Prostate gland (tissue), 2 donors: ENCODE results near the gene PPP4R3A. TPM values are rescaled to one million over a fixed set of nuclear protein-coding genes. Genes with fewer than 3 reads are reported as not detected.
"Not testable (repeated sequence)": the region's sequence is repeated elsewhere in the genome, so short reads cannot be mapped to it uniquely, and the experiment has no call there.

Source experiments
- DNase-seq: peaks from one replicate; pipeline ENCODE4 v3.0.0-alpha.2; 2019; ENCODE audit warnings: low spot score
- H3K27ac ChIP-seq, 2 donors: fragments of 200-600 bp; sonication (generic); 2 replicates each; pipeline ENCODE4 v1.5.1; 2017 to 2019
- H3K27me3 ChIP-seq: fragments of 200-600 bp; sonication (generic); replicated peaks from 2 replicates; pipeline ENCODE4 v1.5.1; 2019; ENCODE audit not compliant: insufficient read depth
- H3K36me3 ChIP-seq, 2 donors: fragments of 200-600 bp; sonication (generic); 1 replicate in 1 of 2; 2 replicates in 1 of 2; pipeline versions ENCODE4 v1.5.1 to v1.8.1; 2017 to 2019
- H3K4me1 ChIP-seq: fragments of 200-600 bp; sonication (generic); replicated peaks from 2 replicates; pipeline ENCODE4 v1.5.1; 2019
- H3K4me3 ChIP-seq, 2 donors: fragments of 200-600 bp; sonication (generic); 2 replicates each; pipeline ENCODE4 v1.5.1; 2017 to 2019
- H3K9me3 ChIP-seq: fragments of 200-600 bp; sonication (generic); 2 replicates; pipeline ENCODE4 v1.5.1; 2017
- POLR2A ChIP-seq: fragments of 450-650 bp; IDR thresholded peaks from one replicate; pipeline ENCODE4 v1.6.1; 2016; ENCODE audit warnings: antibody characterized with exemption, mild to moderate bottlenecking
- POLR2AphosphoS5 ChIP-seq: sonication (generic); formaldehyde crosslinking; IDR thresholded peaks from one replicate; pipeline ENCODE4 v1.6.1; 2017; ENCODE audit warnings: antibody characterized with exemption
- WGBS: methylation state at CpG from one replicate; pipeline ENCODE4 v1.1.5; 2018; 5-methylcytosine and 5-hydroxymethylcytosine counted together
- intact Hi-C: fragments of 100-400 bp; cut with DNase I; formaldehyde crosslinking; loops from one replicate; pipeline ENCODE4 v1.14.2; 2022
- total RNA-seq, 2 donors: library from RNA; depleted of rRNA; stranded (reverse); fragments of >200 nt; gene quantifications; one replicate each; pipeline ENCODE4 v1.1.0, GENCODE V29; 2016
- TF ChIP-seq, protein P1 (sequence below), 4 experiments: fragments of 200-600 bp in 2 of 4; fragments of 450-650 bp in 2 of 4; sonication (generic) in 2 of 4; IDR thresholded peaks; 1 replicate in 3 of 4; 2 replicates in 1 of 4; pipeline ENCODE4 v1.5.1; 2016 to 2019; ENCODE audit warnings: antibody characterized with exemption in 4 of 4, mild to moderate bottlenecking in 2 of 4, moderate library complexity in 2 of 4

Gene PPP4R3A
- total RNA-seq, 2 donors from 2014 or later: 63.4 to 97.2 TPM

DNA sequence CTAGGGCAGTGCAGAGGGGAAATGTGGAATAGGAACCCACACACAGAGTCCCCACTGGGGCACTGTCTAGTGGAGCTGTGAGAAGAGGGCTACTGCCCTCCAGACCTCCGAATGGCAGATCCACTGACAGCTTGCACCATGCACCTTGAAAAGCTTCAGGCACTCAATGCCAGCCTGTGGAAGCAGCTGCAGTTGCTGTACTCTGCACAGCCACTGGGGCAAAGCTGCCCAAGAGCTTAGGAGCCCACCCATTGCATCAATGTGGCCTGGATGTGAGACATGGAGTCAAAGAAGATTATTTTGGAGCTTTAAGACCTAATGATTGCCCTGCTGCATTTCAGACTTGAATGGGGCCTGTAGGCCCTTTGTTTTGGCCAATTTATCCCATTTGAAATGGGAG lies 70.8 kb downstream of the PPP4R3A start:
- intact Hi-C loops: no loop called here
- Histone ChIP-seq H3K4me3 (no peak overlapping the region), H3K27ac (no peak overlapping the region), H3K27me3 (no peaks in the 10 kb centered on the region), H3K4me1 (no peaks in the 10 kb centered on the region), H3K36me3 (no peaks in the 10 kb centered on the region), H3K9me3 (no peaks in the 10 kb centered on the region)
- TF ChIP-seq, protein P1, sequence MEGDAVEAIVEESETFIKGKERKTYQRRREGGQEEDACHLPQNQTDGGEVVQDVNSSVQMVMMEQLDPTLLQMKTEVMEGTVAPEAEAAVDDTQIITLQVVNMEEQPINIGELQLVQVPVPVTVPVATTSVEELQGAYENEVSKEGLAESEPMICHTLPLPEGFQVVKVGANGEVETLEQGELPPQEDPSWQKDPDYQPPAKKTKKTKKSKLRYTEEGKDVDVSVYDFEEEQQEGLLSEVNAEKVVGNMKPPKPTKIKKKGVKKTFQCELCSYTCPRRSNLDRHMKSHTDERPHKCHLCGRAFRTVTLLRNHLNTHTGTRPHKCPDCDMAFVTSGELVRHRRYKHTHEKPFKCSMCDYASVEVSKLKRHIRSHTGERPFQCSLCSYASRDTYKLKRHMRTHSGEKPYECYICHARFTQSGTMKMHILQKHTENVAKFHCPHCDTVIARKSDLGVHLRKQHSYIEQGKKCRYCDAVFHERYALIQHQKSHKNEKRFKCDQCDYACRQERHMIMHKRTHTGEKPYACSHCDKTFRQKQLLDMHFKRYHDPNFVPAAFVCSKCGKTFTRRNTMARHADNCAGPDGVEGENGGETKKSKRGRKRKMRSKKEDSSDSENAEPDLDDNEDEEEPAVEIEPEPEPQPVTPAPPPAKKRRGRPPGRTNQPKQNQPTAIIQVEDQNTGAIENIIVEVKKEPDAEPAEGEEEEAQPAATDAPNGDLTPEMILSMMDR (IDR thresholded peaks at IDR 0.05): no peak
- TF ChIP-seq POLR2A: no peak
- TF ChIP-seq POLR2AphosphoS5: no peak
- WGBS: 100% methylated on average over 1 of the region's 1 CpG
- no peak for DNase-seq

- Histone ChIP-seq H3K9me3 (no peaks in the 10 kb centered on the region), H3K27ac (no peak overlapping the region), H3K4me3 (no peak overlapping the region), H3K4me1 (no peaks in the 10 kb centered on the region), H3K27me3 (no peaks in the 10 kb centered on the region), H3K36me3 (no peaks in the 10 kb centered on the region)
- TF ChIP-seq POLR2A (no peak), POLR2AphosphoS5 (no peak)
- TF ChIP-seq, protein P1 (IDR thresholded peaks at IDR 0.05): no peak
- intact Hi-C loops: no loop called here
- no peak for DNase-seq
Observed at GRCh38 chr14:91438845-91439244, 71.3 kb downstream of the PPP4R3A start.

DNA sequence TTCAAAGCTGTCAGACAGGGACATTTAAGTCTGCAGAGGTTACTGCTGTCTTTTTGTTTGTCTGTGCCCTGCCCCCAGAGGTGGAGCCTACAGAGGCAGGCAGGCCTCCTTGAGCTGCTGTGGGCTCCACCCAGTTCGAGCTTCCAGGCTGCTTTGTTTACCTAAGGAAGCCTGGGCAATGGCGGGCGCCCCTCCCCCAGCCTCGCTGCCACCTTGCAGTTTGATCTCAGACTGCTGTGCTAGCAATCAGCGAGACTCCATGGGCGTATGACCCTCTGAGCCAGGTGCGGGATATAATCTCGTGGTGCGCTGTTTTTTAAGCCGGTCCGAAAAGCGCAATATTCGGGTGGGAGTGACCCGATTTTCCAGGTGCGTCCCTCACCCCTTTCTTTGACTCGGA lies 73.8 kb downstream of the PPP4R3A start:
- H3K4me3 ChIP-seq, intact Hi-C loops, H3K27ac ChIP-seq, DNase-seq, H3K4me1 ChIP-seq, H3K36me3 ChIP-seq, H3K9me3 ChIP-seq, H3K27me3 ChIP-seq: not testable (repeated sequence)
- 70% methylated on average over 16 of the region's 16 CpGs for WGBS

GRCh38 chr14:91429385-91429784 lies 80.7 kb downstream of the PPP4R3A start:
- Histone ChIP-seq H3K4me1 (no peaks in the 10 kb centered on the region), H3K36me3 (no peaks in the 10 kb centered on the region), H3K4me3 (no peak overlapping the region), H3K27ac (no peak overlapping the region), H3K9me3 (no peaks in the 10 kb centered on the region), H3K27me3 (no peaks in the 10 kb centered on the region)
- intact Hi-C loops: no loop called here
- 52% methylated on average over 3 of the region's 3 CpGs for WGBS
- TF ChIP-seq POLR2A (no peak), POLR2AphosphoS5 (no peak)
- TF ChIP-seq, protein P1 (IDR thresholded peaks at IDR 0.05): no peak
- DNase-seq: no peak

DNA sequence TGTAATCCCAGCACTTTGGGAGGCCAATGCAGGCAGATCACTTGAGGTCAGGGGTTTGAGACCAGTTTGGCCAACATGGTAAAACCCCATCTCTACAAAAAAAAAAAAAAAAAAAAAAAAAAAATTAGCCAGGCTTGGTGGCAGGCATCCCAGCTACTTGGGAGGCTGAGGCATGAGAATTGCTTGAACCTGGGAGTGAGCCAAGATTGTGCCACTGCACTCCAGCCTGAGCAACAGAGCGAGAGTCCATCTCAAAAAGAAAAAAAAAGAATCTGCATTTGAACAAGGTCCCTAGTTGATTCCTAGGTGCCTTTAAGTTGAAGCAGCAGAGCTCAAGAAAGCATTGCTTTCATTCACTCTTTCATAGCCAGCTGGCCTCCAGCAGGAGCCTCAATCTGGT lies 81.2 kb downstream of the PPP4R3A start:
- intact Hi-C loops, DNase-seq, H3K4me3 ChIP-seq, H3K9me3 ChIP-seq, H3K36me3 ChIP-seq, H3K4me1 ChIP-seq, H3K27ac ChIP-seq, H3K27me3 ChIP-seq: not testable (repeated sequence)
- 41% methylated on average over 1 of the region's 1 CpG for WGBS

DNA sequence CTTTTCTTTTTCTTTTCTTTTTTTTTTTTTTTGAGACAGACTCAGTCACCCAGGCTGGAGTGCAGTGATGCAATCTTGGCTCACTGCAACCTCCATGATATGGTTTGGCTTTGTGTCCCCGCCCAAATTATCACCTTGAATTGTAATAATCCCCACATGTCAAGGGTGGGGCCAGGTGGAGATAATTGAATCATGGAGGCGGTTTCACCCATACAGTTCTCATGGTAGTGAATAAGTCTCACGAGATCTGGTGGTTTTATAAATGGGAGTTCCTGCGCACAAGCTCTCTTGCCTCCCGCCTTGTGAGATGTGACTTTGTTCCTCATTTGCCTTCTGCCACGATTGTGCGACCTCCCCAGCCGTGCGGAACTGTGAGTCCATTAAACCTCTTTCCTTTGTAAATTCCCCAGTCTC lies 84.6 kb downstream of the PPP4R3A start:
- H3K27ac ChIP-seq, H3K27me3 ChIP-seq, H3K4me3 ChIP-seq, intact Hi-C loops, H3K36me3 ChIP-seq, H3K4me1 ChIP-seq, H3K9me3 ChIP-seq, DNase-seq: not testable (repeated sequence)
- WGBS: 78% methylated on average over 9 of the region's 9 CpGs
